SK-N-SH treated with all-trans-retinoic acid at 6 μM for 48 hours (cell line): ENCODE data around the gene GPR26.

Experiments used
- ATAC-seq: fragments of 200-7000 bp; cut with Tn5 transposase; 3 replicates; pipeline ENCODE4 v1.9.1; 2020; ENCODE audit warnings: mild to moderate bottlenecking, moderate library complexity
- ARNTL ChIP-seq: fragments of 450-650 bp; formaldehyde crosslinking; IDR thresholded peaks from 2 replicates; pipeline ENCODE4 v1.5.0; 2020; ENCODE audit warnings: low read depth, mild to moderate bottlenecking, moderate library complexity, borderline replicate concordance
- BACH2 ChIP-seq: fragments of 250-450 bp; sonication (Bioruptor Pico); IDR thresholded peaks from 2 replicates; pipeline ENCODE4 v1.9.0; 2021; ENCODE audit warnings: mild to moderate bottlenecking, borderline replicate concordance
- CREB5 ChIP-seq: fragments of 250-450 bp; sonication (Bioruptor Pico); IDR thresholded peaks from 2 replicates; pipeline ENCODE4 v1.5.1; 2020; ENCODE audit warnings: low read depth, mild to moderate bottlenecking, moderate library complexity
- CSDC2 ChIP-seq: fragments of 250-450 bp; sonication (Bioruptor Pico); IDR thresholded peaks from 2 replicates; pipeline ENCODE4 v1.5.0; 2020; ENCODE audit warnings: mild to moderate bottlenecking, moderate library complexity
- ESRRG ChIP-seq: fragments of 250-450 bp; sonication (Bioruptor Pico); IDR thresholded peaks from 2 replicates; pipeline ENCODE4 v1.6.1; 2021; ENCODE audit warnings: mild to moderate bottlenecking
- GLIS3 ChIP-seq: fragments of 250-450 bp; sonication (Bioruptor Pico); IDR thresholded peaks from 2 replicates; pipeline ENCODE4 v1.5.0; 2020; ENCODE audit warnings: mild to moderate bottlenecking, moderate library complexity
- ISL1 ChIP-seq: fragments of 250-450 bp; sonication (Bioruptor Pico); IDR thresholded peaks from 2 replicates; pipeline ENCODE4 v2.1.2; 2022; ENCODE audit warnings: mild to moderate bottlenecking, moderate library complexity
- OSR1 ChIP-seq: fragments of 250-450 bp; sonication (Bioruptor Pico); IDR thresholded peaks from 2 replicates; pipeline ENCODE4 v1.8.0; 2022; ENCODE audit warnings: moderate library complexity, mild to moderate bottlenecking, inconsistent platforms
- PATZ1 ChIP-seq: fragments of 250-450 bp; sonication (Bioruptor Pico); IDR thresholded peaks from 2 replicates; pipeline ENCODE4 v1.8.0; 2020; ENCODE audit warnings: mild to moderate bottlenecking, moderate library complexity, borderline replicate concordance
- POU6F1 ChIP-seq: fragments of 250-450 bp; sonication (Bioruptor Pico); IDR thresholded peaks from 2 replicates; pipeline ENCODE4 v1.8.0; 2021; ENCODE audit warnings: low read depth, mild to moderate bottlenecking, moderate library complexity, borderline replicate concordance
- PPARA ChIP-seq: fragments of 250-450 bp; sonication (Bioruptor Pico); IDR thresholded peaks from 2 replicates; pipeline ENCODE4 v1.5.0; 2020; ENCODE audit warnings: mild to moderate bottlenecking, borderline replicate concordance
- RARB ChIP-seq: fragments of 250-450 bp; sonication (Bioruptor Pico); IDR thresholded peaks from 2 replicates; pipeline ENCODE4 v1.8.0; 2021; ENCODE audit warnings: mild to moderate bottlenecking, moderate library complexity
- SNAI2 ChIP-seq: fragments of 250-450 bp; sonication (Bioruptor Pico); IDR thresholded peaks from 2 replicates; pipeline ENCODE4 v1.5.0; 2020; ENCODE audit warnings: mild to moderate bottlenecking, moderate library complexity
- TCF4 ChIP-seq: fragments of 250-450 bp; sonication (Bioruptor Pico); IDR thresholded peaks from 2 replicates; pipeline ENCODE4 v1.8.0; 2021; ENCODE audit warnings: mild to moderate bottlenecking, moderate library complexity, borderline replicate concordance
- TOX ChIP-seq: fragments of 250-450 bp; sonication (Bioruptor Pico); IDR thresholded peaks from 2 replicates; pipeline ENCODE4 v1.8.0; 2021; ENCODE audit warnings: mild to moderate bottlenecking, moderate library complexity, borderline replicate concordance
- TSHZ2 ChIP-seq: fragments of 250-450 bp; sonication (Bioruptor Pico); IDR thresholded peaks from 2 replicates; pipeline ENCODE4 v1.5.0; 2020; ENCODE audit warnings: mild to moderate bottlenecking, moderate library complexity
- ZC3H10 ChIP-seq: fragments of 250-450 bp; sonication (Bioruptor Pico); IDR thresholded peaks from 2 replicates; pipeline ENCODE4 v1.5.1; 2021; ENCODE audit warnings: mild to moderate bottlenecking, moderate library complexity
- ZFP3 ChIP-seq: fragments of 250-450 bp; sonication (Bioruptor Pico); IDR thresholded peaks from 2 replicates; pipeline ENCODE4 v1.5.0; 2020; ENCODE audit warnings: mild to moderate bottlenecking, moderate library complexity
- ZFP30 ChIP-seq: fragments of 450-650 bp; formaldehyde crosslinking; IDR thresholded peaks from 2 replicates; pipeline ENCODE4 v1.5.0; 2022; ENCODE audit warnings: mild to moderate bottlenecking, moderate library complexity
- ZNF565 ChIP-seq: fragments of 450-650 bp; formaldehyde crosslinking; conservative IDR thresholded peaks from 2 replicates; pipeline ENCODE4 v1.5.0; 2020; ENCODE audit warnings: low read depth, mild to moderate bottlenecking, moderate library complexity
- ZNF70 ChIP-seq: fragments of 450-650 bp; formaldehyde crosslinking; IDR thresholded peaks from 2 replicates; pipeline ENCODE4 v1.5.0; 2020; ENCODE audit warnings: mild to moderate bottlenecking, moderate library complexity
- ZNF8 ChIP-seq: fragments of 450-650 bp; formaldehyde crosslinking; IDR thresholded peaks from 2 replicates; pipeline ENCODE4 v1.5.0; 2020; ENCODE audit warnings: mild to moderate bottlenecking, moderate library complexity

Gene GPR26

GRCh38 chr10:123666318-123667236 lies at the start of gene GPR26:
Gene GPR26 (plus strand): TSS chr10:123666355. CDS start chr10:123666408, 53 bp downstream.
- TF ChIP-seq RARB (CRISPR knock-in tag) (no peak), ARNTL (CRISPR knock-in tag) (no peak), ZNF565 (CRISPR knock-in tag) (no peak), ESRRG (CRISPR knock-in tag) (no peak), CSDC2 (no peak), PATZ1 (CRISPR knock-in tag) (no peak), ZC3H10 (CRISPR knock-in tag) (no peak), ZNF8 (CRISPR knock-in tag) (no peak), ZFP3 (no peak), GLIS3 (CRISPR knock-in tag) (no peak), TCF4 (CRISPR knock-in tag) (no peak), SNAI2 (no peak), ISL1 (CRISPR knock-in tag) (no peak), BACH2 (CRISPR knock-in tag) (no peak), CREB5 (CRISPR knock-in tag) (no peak), ZFP30 (no peak), TSHZ2 (no peak), POU6F1 (CRISPR knock-in tag) (no peak), PPARA (CRISPR knock-in tag) (no peak), ZNF70 (CRISPR knock-in tag) (no peak)
- no peak for ATAC-seq

- no peak for ATAC-seq
- TF ChIP-seq OSR1 (CRISPR knock-in tag): no peak
- TF ChIP-seq GLIS3 (CRISPR knock-in tag): no peak
- no peak for TF ChIP-seq ZFP3
- no peak for TF ChIP-seq PATZ1 (CRISPR knock-in tag)
- no peak for TF ChIP-seq CREB5 (CRISPR knock-in tag)
- no peak for TF ChIP-seq CSDC2
- no peak for TF ChIP-seq TCF4 (CRISPR knock-in tag)
- TF ChIP-seq POU6F1 (CRISPR knock-in tag): no peak
- no peak for TF ChIP-seq ISL1 (CRISPR knock-in tag)
- TF ChIP-seq TOX (CRISPR knock-in tag): no peak
- TF ChIP-seq BACH2 (CRISPR knock-in tag): no peak
- no peak for TF ChIP-seq ZNF8 (CRISPR knock-in tag)
- TF ChIP-seq ZFP30: no peak
- TF ChIP-seq ZNF70 (CRISPR knock-in tag): no peak
- no peak for TF ChIP-seq TSHZ2
Measured at GRCh38 chr10:123618224-123618623, 47.9 kb upstream of the GPR26 start.
